WTC11 (cell line): Measurements from ENCODE around the gene SLC25A17.

Source experiments
- SP1 ChIP-seq: sonication (generic); formaldehyde crosslinking; conservative IDR thresholded peaks from 2 replicates; pipeline ENCODE4 v1.8.1; 2022; ENCODE audit warnings: missing genetic modification reagents
- ZNF138 ChIP-seq: sonication (generic); formaldehyde crosslinking; conservative IDR thresholded peaks from 2 replicates; pipeline ENCODE4 v1.8.1; 2022; ENCODE audit warnings: mild to moderate bottlenecking, moderate library complexity, missing genetic modification reagents
- TF ChIP-seq, protein P1 (sequence below): fragments of 200-600 bp; IDR thresholded peaks from 2 replicates; pipeline ENCODE4 v1.8.0; 2022; ENCODE audit warnings: antibody characterized with exemption
- TF ChIP-seq, protein P2 (sequence below): sonication (generic); formaldehyde crosslinking; IDR thresholded peaks from 2 replicates; pipeline ENCODE4 v1.8.0; 2022; ENCODE audit warnings: mild to moderate bottlenecking, missing genetic modification reagents

DNA sequence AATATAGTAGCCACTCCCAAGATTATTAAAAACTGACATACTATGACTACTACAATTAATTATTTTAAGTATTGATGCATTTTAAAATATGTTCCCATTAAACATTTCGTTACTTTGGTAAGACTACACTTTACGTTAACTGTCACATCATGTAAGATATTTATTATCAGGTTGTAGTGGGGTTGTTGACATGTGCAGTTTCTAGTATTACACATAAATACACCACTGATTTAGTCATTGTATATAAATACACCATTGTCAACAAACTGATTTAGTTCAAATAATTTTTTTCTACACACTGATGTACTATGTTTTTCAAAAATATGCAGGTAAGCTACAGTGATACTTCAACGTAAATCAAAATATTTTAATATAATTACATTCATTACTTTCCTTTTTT, 25.8 kb upstream of the SLC25A17 start:
- TF ChIP-seq ZNF138 (CRISPR knock-in tag) (no peak), SP1 (CRISPR knock-in tag) (no peak)
- TF ChIP-seq, protein P1, sequence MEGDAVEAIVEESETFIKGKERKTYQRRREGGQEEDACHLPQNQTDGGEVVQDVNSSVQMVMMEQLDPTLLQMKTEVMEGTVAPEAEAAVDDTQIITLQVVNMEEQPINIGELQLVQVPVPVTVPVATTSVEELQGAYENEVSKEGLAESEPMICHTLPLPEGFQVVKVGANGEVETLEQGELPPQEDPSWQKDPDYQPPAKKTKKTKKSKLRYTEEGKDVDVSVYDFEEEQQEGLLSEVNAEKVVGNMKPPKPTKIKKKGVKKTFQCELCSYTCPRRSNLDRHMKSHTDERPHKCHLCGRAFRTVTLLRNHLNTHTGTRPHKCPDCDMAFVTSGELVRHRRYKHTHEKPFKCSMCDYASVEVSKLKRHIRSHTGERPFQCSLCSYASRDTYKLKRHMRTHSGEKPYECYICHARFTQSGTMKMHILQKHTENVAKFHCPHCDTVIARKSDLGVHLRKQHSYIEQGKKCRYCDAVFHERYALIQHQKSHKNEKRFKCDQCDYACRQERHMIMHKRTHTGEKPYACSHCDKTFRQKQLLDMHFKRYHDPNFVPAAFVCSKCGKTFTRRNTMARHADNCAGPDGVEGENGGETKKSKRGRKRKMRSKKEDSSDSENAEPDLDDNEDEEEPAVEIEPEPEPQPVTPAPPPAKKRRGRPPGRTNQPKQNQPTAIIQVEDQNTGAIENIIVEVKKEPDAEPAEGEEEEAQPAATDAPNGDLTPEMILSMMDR: no peak
- TF ChIP-seq, protein P2, sequence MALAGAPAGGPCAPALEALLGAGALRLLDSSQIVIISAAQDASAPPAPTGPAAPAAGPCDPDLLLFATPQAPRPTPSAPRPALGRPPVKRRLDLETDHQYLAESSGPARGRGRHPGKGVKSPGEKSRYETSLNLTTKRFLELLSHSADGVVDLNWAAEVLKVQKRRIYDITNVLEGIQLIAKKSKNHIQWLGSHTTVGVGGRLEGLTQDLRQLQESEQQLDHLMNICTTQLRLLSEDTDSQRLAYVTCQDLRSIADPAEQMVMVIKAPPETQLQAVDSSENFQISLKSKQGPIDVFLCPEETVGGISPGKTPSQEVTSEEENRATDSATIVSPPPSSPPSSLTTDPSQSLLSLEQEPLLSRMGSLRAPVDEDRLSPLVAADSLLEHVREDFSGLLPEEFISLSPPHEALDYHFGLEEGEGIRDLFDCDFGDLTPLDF: no peak
